HepG2 (cell line): ENCODE data around the gene TXNDC11. TPM values are rescaled to one million over a fixed set of nuclear protein-coding genes. Genes with fewer than 3 reads are reported as not detected.
A peak's percentile ranks its signal among the peaks of the same experiment; 100 is the strongest.

Source experiments
- BCL3 ChIP-seq: sonication (generic); formaldehyde crosslinking; IDR thresholded peaks from 2 replicates; pipeline ENCODE4 v1.5.1; 2020; ENCODE audit warnings: mild to moderate bottlenecking, missing genetic modification reagents, moderate library complexity
- BHLHE40 ChIP-seq: IDR thresholded peaks from 2 replicates; pipeline ENCODE4 v1.6.1; 2011; ENCODE audit warnings: low read length, improper control_type of control experiment
- GATAD2A ChIP-seq: IDR thresholded peaks from 2 replicates; pipeline ENCODE4 v1.6.1; 2016
- NBN ChIP-seq: fragments of 450-650 bp; conservative IDR thresholded peaks from 2 replicates; pipeline ENCODE4 v1.6.1; 2017
- POLR2AphosphoS5 ChIP-seq: IDR thresholded peaks from 2 replicates; pipeline ENCODE4 v1.6.1; 2012; ENCODE audit warnings: low read depth, low read length
- RBFOX2 ChIP-seq: fragments of 200-400 bp; formaldehyde crosslinking; IDR thresholded peaks from 2 replicates; pipeline ENCODE4 v1.6.1; 2017; ENCODE audit warnings: low read depth, mild to moderate bottlenecking, low read length
- SOX6 ChIP-seq, 2 experiments: fragments of 450-650 bp in 1 of 2; sonication (generic) in 1 of 2; formaldehyde crosslinking in 1 of 2; IDR thresholded peaks; 2 replicates each; pipeline versions ENCODE4 v1.4.0 to v1.6.1; 2017 to 2020; ENCODE audit warnings: antibody characterized with exemption in 1 of 2, mild to moderate bottlenecking in 1 of 2, missing genetic modification reagents in 1 of 2
- ZBTB14 ChIP-seq: sonication (generic); formaldehyde crosslinking; IDR thresholded peaks from 2 replicates; pipeline ENCODE4 v1.4.0; 2020; ENCODE audit warnings: missing genetic modification reagents
- ZMAT3 ChIP-seq: sonication (generic); formaldehyde crosslinking; conservative IDR thresholded peaks from 2 replicates; pipeline ENCODE4 v1.7.0; 2021; ENCODE audit warnings: missing genetic modification reagents
- ZNF326 ChIP-seq: sonication (generic); formaldehyde crosslinking; IDR thresholded peaks from 2 replicates; pipeline ENCODE4 v1.4.0; 2020; ENCODE audit warnings: missing genetic modification reagents, borderline replicate concordance
- polyA plus RNA-seq, 8 experiments: library from polyadenylated mRNA; depleted of rRNA in 3 of 8; stranded (reverse) in 7 of 8; unstranded in 1 of 8; fragments of >200 nt; fragmentation: Illumina TruSeq in 4 of 8; extraction: Trizol in 4 of 8; gene quantifications; 2 replicates each; pipeline versions ENCODE4 v1.2.1 to v1.2.3, GENCODE V29; 2011 to 2016; ENCODE audit warnings: low read depth in 4 of 8, missing spikeins in 1 of 8, mixed read lengths in 1 of 8; ENCODE audit not compliant: insufficient read depth in 1 of 8
- total RNA-seq, 5 experiments: library from RNA; depleted of rRNA; stranded (reverse); fragments of >200 nt; fragmentation: Illumina TruSeq; extraction: Trizol; gene quantifications; 2 replicates each; pipeline ENCODE4 v1.2.3, GENCODE V29; 2016; ENCODE audit warnings: low read depth in 1 of 5
- TF ChIP-seq, protein P1 (sequence below): sonication (generic); formaldehyde crosslinking; IDR thresholded peaks from 2 replicates; pipeline ENCODE4 v1.8.0; 2022; ENCODE audit warnings: mild to moderate bottlenecking, missing genetic modification reagents
- TF ChIP-seq, protein P2 (sequence below), 2 experiments: fragments of 450-650 bp in 1 of 2; sonication (generic) in 1 of 2; formaldehyde crosslinking; IDR thresholded peaks; 2 replicates each; pipeline versions ENCODE4 v1.5.0 to v1.8.0; 2020 to 2022; ENCODE audit warnings: mild to moderate bottlenecking in 1 of 2, missing genetic modification reagents in 1 of 2
- TF ChIP-seq, protein P3 (sequence below): sonication (generic); formaldehyde crosslinking; IDR thresholded peaks from 2 replicates; pipeline ENCODE4 v1.8.1; 2023; ENCODE audit warnings: mild to moderate bottlenecking, moderate library complexity, missing genetic modification reagents

Gene TXNDC11
- total and polyA plus RNA-seq, 2 of the 13 experiments (the other 11 are each of a cell fraction or from before 2014, with no cell fraction given): 74.9 to 123 TPM

- TF ChIP-seq SOX6 (IDR thresholded peaks at IDR 0.05) (no peak), SOX6 (CRISPR knock-in tag; IDR thresholded peaks at IDR 0.05) (0 out of 2 replicates have a peak, but pooled peaks have one; percentile 20), GATAD2A (CRISPR knock-in tag) (peak; percentile 23; the same call in 1 of the 2 replicates), BCL3 (no peak), BHLHE40 (peak; percentile 54), POLR2AphosphoS5 (no peak), ZMAT3 (CRISPR knock-in tag) (no peak), ZBTB14 (CRISPR knock-in tag) (no peak), RBFOX2 (no peak), NBN (no peak), ZNF326 (CRISPR knock-in tag) (no peak)
- TF ChIP-seq, protein P1, sequence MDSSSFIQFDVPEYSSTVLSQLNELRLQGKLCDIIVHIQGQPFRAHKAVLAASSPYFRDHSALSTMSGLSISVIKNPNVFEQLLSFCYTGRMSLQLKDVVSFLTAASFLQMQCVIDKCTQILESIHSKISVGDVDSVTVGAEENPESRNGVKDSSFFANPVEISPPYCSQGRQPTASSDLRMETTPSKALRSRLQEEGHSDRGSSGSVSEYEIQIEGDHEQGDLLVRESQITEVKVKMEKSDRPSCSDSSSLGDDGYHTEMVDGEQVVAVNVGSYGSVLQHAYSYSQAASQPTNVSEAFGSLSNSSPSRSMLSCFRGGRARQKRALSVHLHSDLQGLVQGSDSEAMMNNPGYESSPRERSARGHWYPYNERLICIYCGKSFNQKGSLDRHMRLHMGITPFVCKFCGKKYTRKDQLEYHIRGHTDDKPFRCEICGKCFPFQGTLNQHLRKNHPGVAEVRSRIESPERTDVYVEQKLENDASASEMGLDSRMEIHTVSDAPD (CRISPR knock-in tag): no peak
- TF ChIP-seq, protein P2, sequence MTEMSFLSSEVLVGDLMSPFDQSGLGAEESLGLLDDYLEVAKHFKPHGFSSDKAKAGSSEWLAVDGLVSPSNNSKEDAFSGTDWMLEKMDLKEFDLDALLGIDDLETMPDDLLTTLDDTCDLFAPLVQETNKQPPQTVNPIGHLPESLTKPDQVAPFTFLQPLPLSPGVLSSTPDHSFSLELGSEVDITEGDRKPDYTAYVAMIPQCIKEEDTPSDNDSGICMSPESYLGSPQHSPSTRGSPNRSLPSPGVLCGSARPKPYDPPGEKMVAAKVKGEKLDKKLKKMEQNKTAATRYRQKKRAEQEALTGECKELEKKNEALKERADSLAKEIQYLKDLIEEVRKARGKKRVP (CRISPR knock-in tag; IDR thresholded peaks at IDR 0.05): peak in 1 of 2 experiments; percentile 63; a peak in 1 of 4 replicates
- TF ChIP-seq, protein P3, sequence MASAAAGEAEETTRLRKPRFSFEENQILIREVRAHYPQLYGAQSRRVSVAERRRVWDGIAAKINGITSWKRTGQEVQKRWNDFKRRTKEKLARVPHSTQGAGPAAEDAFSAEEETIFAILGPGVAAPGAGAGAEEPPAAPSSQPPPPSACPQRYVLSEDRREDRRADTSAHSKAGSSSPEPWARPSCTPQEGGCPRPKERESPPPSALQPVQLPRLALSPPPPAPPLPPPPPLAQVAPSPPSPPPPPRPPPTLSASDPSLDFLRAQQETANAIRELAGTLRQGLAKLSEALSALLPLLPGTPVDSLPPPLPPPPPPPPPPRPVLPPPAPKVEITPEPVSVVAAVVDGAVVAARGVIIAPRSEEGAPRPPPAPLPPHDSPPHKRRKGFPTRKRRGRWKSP (CRISPR knock-in tag): 0 out of 2 replicates have a peak, but pooled peaks have one; percentile 12
Observed at GRCh38 chr16:11637320-11637719, 105.3 kb downstream of the TXNDC11 start (continued).
